ENCODE results near the gene SIPA1L3.

Gene SIPA1L3

DNA sequence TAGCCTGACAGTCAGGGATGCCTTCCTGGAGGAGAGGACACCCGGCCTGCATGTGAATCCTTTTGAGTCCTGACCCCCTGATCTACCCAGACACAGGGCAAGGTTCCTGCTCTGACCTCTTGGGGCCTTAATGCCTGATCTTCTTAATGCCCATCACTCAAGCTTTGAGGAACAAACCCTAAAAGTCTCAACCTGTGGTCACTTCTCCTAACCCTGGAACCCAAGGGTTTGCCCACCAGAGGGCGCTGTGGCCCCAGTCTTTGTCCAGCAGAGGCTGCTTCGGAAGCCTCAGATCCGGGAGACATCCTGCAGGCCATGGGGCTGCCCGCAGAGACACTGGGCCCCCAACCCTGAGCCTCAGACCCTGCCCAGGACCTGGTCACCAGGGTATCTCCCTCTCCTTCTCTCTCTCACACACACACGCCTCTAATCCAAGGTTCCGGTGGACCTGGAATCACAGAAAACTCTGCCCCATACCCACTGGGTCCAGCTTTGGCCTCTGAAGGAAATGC, 326.8 kb downstream of the SIPA1L3 start (continued):
- no peak for TF ChIP-seq ZNF670 (tag by site-specific recombination; IDR thresholded peaks at IDR 0.05; ENCODE audit: low read depth)
- no peak; the same call in 1 of the 2 replicates for TF ChIP-seq ZBTB48 (tag by site-specific recombination; IDR thresholded peaks at IDR 0.05)
- TF ChIP-seq KLF17 (tag by site-specific recombination; IDR thresholded peaks at IDR 0.05), result peak; percentile 43; the same call in 1 of the 2 replicates
- no peak for TF ChIP-seq ZNF248 (tag by site-specific recombination; IDR thresholded peaks at IDR 0.05)
- TF ChIP-seq SP7 (tag by site-specific recombination; IDR thresholded peaks at IDR 0.05), result peak; percentile 44; the same call in 1 of the 2 replicates
- TF ChIP-seq ZNF2 (tag by site-specific recombination; IDR thresholded peaks at IDR 0.05), result peak; percentile 97
- TF ChIP-seq ZNF302 (tag by site-specific recombination; IDR thresholded peaks at IDR 0.05; ENCODE audit: low read depth), result no peak
- no peak for TF ChIP-seq ZNF561 (tag by site-specific recombination; IDR thresholded peaks at IDR 0.05; ENCODE audit: borderline replicate concordance)
- peak; percentile 50 for TF ChIP-seq PATZ1 (tag by site-specific recombination; IDR thresholded peaks at IDR 0.05)
- TF ChIP-seq BCL11B (tag by site-specific recombination; IDR thresholded peaks at IDR 0.05; ENCODE audit: low read depth), result 0 out of 2 replicates have a peak, but pooled peaks have one; percentile 62
- no peak; the same call in 1 of the 2 replicates for TF ChIP-seq ZNF501 (tag by site-specific recombination; IDR thresholded peaks at IDR 0.05)
- no peak for TF ChIP-seq ZNF112 (tag by site-specific recombination; IDR thresholded peaks at IDR 0.05)
- 0 out of 2 replicates have a peak, but pooled peaks have one; percentile 16 for TF ChIP-seq ZBTB11 (tag by site-specific recombination; conservative IDR thresholded peaks at IDR 0.05; ENCODE audit: low read depth)
- no peak for TF ChIP-seq TRIM28 (IDR thresholded peaks at IDR 0.05; ENCODE audit: borderline replicate concordance, low read length)
- TF ChIP-seq SCRT2 (tag by site-specific recombination; IDR thresholded peaks at IDR 0.05), result peak; percentile 89
- TF ChIP-seq ZNF610 (tag by site-specific recombination; IDR thresholded peaks at IDR 0.05; ENCODE audit: borderline replicate concordance), result no peak
- 0 out of 2 replicates have a peak, but pooled peaks have one; percentile 38 for TF ChIP-seq ZNF600 (tag by site-specific recombination; IDR thresholded peaks at IDR 0.05)
- no peak for TF ChIP-seq ZNF768 (tag by site-specific recombination; IDR thresholded peaks at IDR 0.05)
- no peak for TF ChIP-seq PRDM1 (tag by site-specific recombination; IDR thresholded peaks at IDR 0.05)
- TF ChIP-seq, protein P1, sequence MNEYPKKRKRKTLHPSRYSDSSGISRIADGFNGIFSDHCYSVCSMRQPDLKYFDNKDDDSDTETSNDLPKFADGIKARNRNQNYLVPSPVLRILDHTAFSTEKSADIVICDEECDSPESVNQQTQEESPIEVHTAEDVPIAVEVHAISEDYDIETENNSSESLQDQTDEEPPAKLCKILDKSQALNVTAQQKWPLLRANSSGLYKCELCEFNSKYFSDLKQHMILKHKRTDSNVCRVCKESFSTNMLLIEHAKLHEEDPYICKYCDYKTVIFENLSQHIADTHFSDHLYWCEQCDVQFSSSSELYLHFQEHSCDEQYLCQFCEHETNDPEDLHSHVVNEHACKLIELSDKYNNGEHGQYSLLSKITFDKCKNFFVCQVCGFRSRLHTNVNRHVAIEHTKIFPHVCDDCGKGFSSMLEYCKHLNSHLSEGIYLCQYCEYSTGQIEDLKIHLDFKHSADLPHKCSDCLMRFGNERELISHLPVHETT (tag by site-specific recombination; IDR thresholded peaks at IDR 0.05), result no peak
- no peak for TF ChIP-seq ZNF555 (tag by site-specific recombination; conservative IDR thresholded peaks at IDR 0.05)
- TF ChIP-seq WT1 (tag by site-specific recombination; IDR thresholded peaks at IDR 0.05), result no peak
- TF ChIP-seq ZNF362 (tag by site-specific recombination; IDR thresholded peaks at IDR 0.05), result no peak
- TF ChIP-seq, protein P2, sequence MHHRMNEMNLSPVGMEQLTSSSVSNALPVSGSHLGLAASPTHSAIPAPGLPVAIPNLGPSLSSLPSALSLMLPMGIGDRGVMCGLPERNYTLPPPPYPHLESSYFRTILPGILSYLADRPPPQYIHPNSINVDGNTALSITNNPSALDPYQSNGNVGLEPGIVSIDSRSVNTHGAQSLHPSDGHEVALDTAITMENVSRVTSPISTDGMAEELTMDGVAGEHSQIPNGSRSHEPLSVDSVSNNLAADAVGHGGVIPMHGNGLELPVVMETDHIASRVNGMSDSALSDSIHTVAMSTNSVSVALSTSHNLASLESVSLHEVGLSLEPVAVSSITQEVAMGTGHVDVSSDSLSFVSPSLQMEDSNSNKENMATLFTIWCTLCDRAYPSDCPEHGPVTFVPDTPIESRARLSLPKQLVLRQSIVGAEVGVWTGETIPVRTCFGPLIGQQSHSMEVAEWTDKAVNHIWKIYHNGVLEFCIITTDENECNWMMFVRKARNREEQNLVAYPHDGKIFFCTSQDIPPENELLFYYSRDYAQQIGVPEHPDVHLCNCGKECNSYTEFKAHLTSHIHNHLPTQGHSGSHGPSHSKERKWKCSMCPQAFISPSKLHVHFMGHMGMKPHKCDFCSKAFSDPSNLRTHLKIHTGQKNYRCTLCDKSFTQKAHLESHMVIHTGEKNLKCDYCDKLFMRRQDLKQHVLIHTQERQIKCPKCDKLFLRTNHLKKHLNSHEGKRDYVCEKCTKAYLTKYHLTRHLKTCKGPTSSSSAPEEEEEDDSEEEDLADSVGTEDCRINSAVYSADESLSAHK (tag by site-specific recombination; IDR thresholded peaks at IDR 0.05), result no peak
- TF ChIP-seq, protein P3, sequence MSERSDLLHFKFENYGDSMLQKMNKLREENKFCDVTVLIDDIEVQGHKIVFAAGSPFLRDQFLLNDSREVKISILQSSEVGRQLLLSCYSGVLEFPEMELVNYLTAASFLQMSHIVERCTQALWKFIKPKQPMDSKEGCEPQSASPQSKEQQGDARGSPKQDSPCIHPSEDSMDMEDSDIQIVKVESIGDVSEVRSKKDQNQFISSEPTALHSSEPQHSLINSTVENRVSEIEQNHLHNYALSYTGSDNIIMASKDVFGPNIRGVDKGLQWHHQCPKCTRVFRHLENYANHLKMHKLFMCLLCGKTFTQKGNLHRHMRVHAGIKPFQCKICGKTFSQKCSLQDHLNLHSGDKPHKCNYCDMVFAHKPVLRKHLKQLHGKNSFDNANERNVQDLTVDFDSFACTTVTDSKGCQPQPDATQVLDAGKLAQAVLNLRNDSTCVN (tag by site-specific recombination; optimal IDR thresholded peaks at IDR 0.05), result peak; percentile 15
- no peak for TF ChIP-seq ZBTB7A (tag by site-specific recombination; IDR thresholded peaks at IDR 0.05; ENCODE audit: low read depth)
